Muscle layer of colon (tissue), 2 donors: ENCODE measurements around the gene ACTR6.

Experiments
- H3K27ac ChIP-seq: one replicate; pipeline ENCODE4 v1.7.0; 2013; ENCODE audit warnings: low read depth, mild to moderate bottlenecking, low read length, moderate library complexity
- H3K27me3 ChIP-seq, 2 donors: one replicate each; pipeline ENCODE4 v1.7.0; 2013; ENCODE audit warnings: low read length in 2 of 2, mild to moderate bottlenecking in 2 of 2; ENCODE audit not compliant: insufficient read depth in 2 of 2, control insufficient read depth in 1 of 2
- H3K36me3 ChIP-seq: one replicate; pipeline ENCODE4 v1.7.0; 2013; ENCODE audit warnings: mild to moderate bottlenecking, low read length; ENCODE audit not compliant: insufficient read depth
- H3K4me1 ChIP-seq: one replicate; pipeline ENCODE4 v1.7.0; 2013; ENCODE audit warnings: mild to moderate bottlenecking, low read length; ENCODE audit not compliant: insufficient read depth
- H3K4me3 ChIP-seq, 2 donors: one replicate each; pipeline ENCODE4 v1.7.0; 2013; ENCODE audit warnings: low read length in 2 of 2, low read depth in 1 of 2, mild to moderate bottlenecking in 1 of 2, moderate library complexity in 1 of 2
- H3K9ac ChIP-seq: one replicate; pipeline ENCODE4 v1.7.0; 2013; ENCODE audit warnings: low read length
- H3K9me3 ChIP-seq: one replicate; pipeline ENCODE4 v1.7.0; 2013; ENCODE audit warnings: mild to moderate bottlenecking, low read length
- donor health status: abdominal sarcoma.
- donor health status: Adenocarcinoma of cecum.

Gene ACTR6

GRCh38 chr12:100200463-100201181 is at the start of gene ACTR6:
ACTR6 (plus strand) TSS chr12:100200815; CDS start chr12:100200852, 37 bp downstream.
- Histone ChIP-seq H3K4me1 (peaks cover 15% of the 10 kb centered on the region), H3K27ac (peak within 1 kb of the TSS; percentile 65)

GRCh38 chr12:100151769-100152168 is 48.8 kb upstream of the ACTR6 start:
- H3K27ac ChIP-seq = no peak overlapping the region
- no peaks in the 10 kb centered on the region for H3K27me3 ChIP-seq
- no peak overlapping the region for H3K9ac ChIP-seq
- no peak overlapping the region for H3K4me3 ChIP-seq
- no peaks in the 10 kb centered on the region for H3K9me3 ChIP-seq
- no peaks in the 10 kb centered on the region for H3K36me3 ChIP-seq
- H3K4me1 ChIP-seq = no peaks in the 10 kb centered on the region

More at GRCh38 chr12:100200463-100201181, at the start of gene ACTR6:
- Histone ChIP-seq H3K4me3 (peak within 1 kb of the TSS; percentile 67 to 80), H3K9ac (peak within 1 kb of the TSS; percentile 75), H3K36me3 (no peaks in the 10 kb centered on the region), H3K27me3 (no peaks in the 10 kb centered on the region), H3K9me3 (no peaks in the 10 kb centered on the region)

- no peaks in the 10 kb centered on the region for H3K9me3 ChIP-seq
- no peak overlapping the region for H3K4me3 ChIP-seq
- no peaks in the 10 kb centered on the region for H3K36me3 ChIP-seq
- no peak overlapping the region for H3K27ac ChIP-seq
- H3K27me3 ChIP-seq = no peaks in the 10 kb centered on the region
- no peaks in the 10 kb centered on the region for H3K4me1 ChIP-seq
- no peak overlapping the region for H3K9ac ChIP-seq
These were observed 47.5 kb upstream of the ACTR6 start for GRCh38 chr12:100153131-100153530.

GRCh38 chr12:100154474-100155247 is 46.0 kb upstream of the ACTR6 start:
- Histone ChIP-seq H3K27me3 (no peaks in the 10 kb centered on the region), H3K4me1 (no peaks in the 10 kb centered on the region), H3K27ac (no peak overlapping the region), H3K36me3 (no peaks in the 10 kb centered on the region), H3K9me3 (no peaks in the 10 kb centered on the region), H3K4me3 (no peak overlapping the region), H3K9ac (no peak overlapping the region)

- H3K9ac ChIP-seq = no peak overlapping the region
- H3K4me3 ChIP-seq = no peak overlapping the region
- H3K36me3 ChIP-seq = no peaks in the 10 kb centered on the region
- H3K4me1 ChIP-seq = no peaks in the 10 kb centered on the region
- no peaks in the 10 kb centered on the region for H3K9me3 ChIP-seq
- H3K27ac ChIP-seq = no peak overlapping the region
- no peaks in the 10 kb centered on the region for H3K27me3 ChIP-seq
These were observed 43.7 kb upstream of the ACTR6 start for GRCh38 chr12:100156731-100157426.

- H3K27me3 ChIP-seq = no peaks in the 10 kb centered on the region
- H3K9ac ChIP-seq = no peak overlapping the region
- H3K36me3 ChIP-seq = no peaks in the 10 kb centered on the region
- no peaks in the 10 kb centered on the region for H3K9me3 ChIP-seq
- no peaks in the 10 kb centered on the region for H3K4me1 ChIP-seq
- no peak overlapping the region for H3K27ac ChIP-seq
- no peak overlapping the region for H3K4me3 ChIP-seq
These were observed 43.2 kb upstream of the ACTR6 start for GRCh38 chr12:100157427-100157821.

GRCh38 chr12:100158535-100158934 is 42.1 kb upstream of the ACTR6 start:
- Histone ChIP-seq H3K27ac (no peak overlapping the region), H3K9me3 (no peaks in the 10 kb centered on the region), H3K4me1 (no peaks in the 10 kb centered on the region), H3K9ac (no peak overlapping the region), H3K4me3 (no peak overlapping the region), H3K36me3 (no peaks in the 10 kb centered on the region), H3K27me3 (no peaks in the 10 kb centered on the region)

GRCh38 chr12:100159391-100160104 is 41.1 kb upstream of the ACTR6 start:
- Histone ChIP-seq H3K27ac (no peak overlapping the region), H3K4me3 (no peak overlapping the region), H3K36me3 (no peaks in the 10 kb centered on the region), H3K9ac (no peak overlapping the region), H3K27me3 (no peaks in the 10 kb centered on the region), H3K4me1 (peaks cover 7% of the 10 kb centered on the region), H3K9me3 (no peaks in the 10 kb centered on the region)

- H3K9ac ChIP-seq = no peak overlapping the region
These were observed 37.0 kb upstream of the ACTR6 start for GRCh38 chr12:100163416-100164152.

GRCh38 chr12:100164153-100164704 is 36.4 kb upstream of the ACTR6 start:
- peaks cover 7% of the 10 kb centered on the region for H3K4me1 ChIP-seq
- H3K4me3 ChIP-seq = peak overlapping the region in 1 of 2 donors; percentile 16
- H3K27ac ChIP-seq = no peak overlapping the region
- H3K36me3 ChIP-seq = no peaks in the 10 kb centered on the region
- H3K9ac ChIP-seq = no peak overlapping the region
- H3K9me3 ChIP-seq = no peaks in the 10 kb centered on the region
- no peaks in the 10 kb centered on the region for H3K27me3 ChIP-seq

More at GRCh38 chr12:100163416-100164152, 37.0 kb upstream of the ACTR6 start:
- Histone ChIP-seq H3K4me3 (peak overlapping the region in 1 of 2 donors; percentile 16), H3K27me3 (no peaks in the 10 kb centered on the region), H3K4me1 (peaks cover 7% of the 10 kb centered on the region), H3K9me3 (no peaks in the 10 kb centered on the region), H3K27ac (no peak overlapping the region), H3K36me3 (no peaks in the 10 kb centered on the region)
